Gastrocnemius medialis (tissue), 4 donors: ENCODE results near the gene FFAR2. TPM values are rescaled to one million over a fixed set of nuclear protein-coding genes. Genes with fewer than 3 reads are reported as not detected.
"Not testable (repeated sequence)": the region's sequence is repeated elsewhere in the genome, so short reads cannot be mapped to it uniquely, and the experiment has no call there.

Experiments used
- ATAC-seq, 2 donors: fragments of 150-250 bp; one replicate each; pipeline ENCODE4 v1.9.1; 2016
- DNase-seq, 2 donors: peaks; one replicate each; pipeline ENCODE4 v3.0.0-alpha.2; 2019
- H3K27ac ChIP-seq, 4 donors: fragments of 200-600 bp; sonication (generic); 1 replicate in 1 of 4; 2 replicates in 3 of 4; pipeline ENCODE4 v1.5.1; 2016 to 2018; ENCODE audit warnings: mild to moderate bottlenecking in 2 of 4, moderate library complexity in 1 of 4
- H3K27me3 ChIP-seq, 3 donors: fragments of 200-600 bp; sonication (generic) in 2 of 3; 1 replicate in 1 of 3; 2 replicates in 2 of 3; pipeline versions ENCODE4 v1.5.1 to v1.6.0; 2016 to 2019; ENCODE audit warnings: mild to moderate bottlenecking in 1 of 3, moderate library complexity in 1 of 3
- H3K36me3 ChIP-seq, 2 donors: fragments of 200-600 bp; sonication (generic) in 1 of 2; one replicate each; pipeline ENCODE4 v1.5.1; 2017 to 2018
- H3K4me1 ChIP-seq, 2 donors: fragments of 200-600 bp; sonication (generic) in 1 of 2; one replicate each; pipeline ENCODE4 v1.5.1; 2016 to 2017; ENCODE audit warnings: mild to moderate bottlenecking in 2 of 2
- H3K4me3 ChIP-seq, 4 donors: fragments of 200-600 bp; sonication (generic) in 3 of 4; 1 replicate in 1 of 4; 2 replicates in 3 of 4; pipeline ENCODE4 v1.5.1; 2016 to 2019; ENCODE audit warnings: mild to moderate bottlenecking in 2 of 4
- H3K9me3 ChIP-seq, 3 donors: fragments of 200-600 bp; sonication (generic) in 2 of 3; 1 replicate in 1 of 3; 2 replicates in 2 of 3; pipeline ENCODE4 v1.5.1; 2016 to 2019
- POLR2A ChIP-seq, 2 donors: fragments of 450-650 bp; IDR thresholded peaks; one replicate each; pipeline ENCODE4 v1.6.1; 2017; ENCODE audit warnings: antibody characterized with exemption in 2 of 2, mild to moderate bottlenecking in 2 of 2, moderate library complexity in 2 of 2
- in situ Hi-C, 4 donors: fragments of 200-750 bp; cut with MboI; loops; one replicate each; pipeline versions ENCODE4 v1.15.0 to v1.8.0; 2017; ENCODE audit warnings: low sequenced_read_pairs in 4 of 4
- intact Hi-C: fragments of 100-400 bp; cut with DNase I; formaldehyde crosslinking; loops from one replicate; pipeline ENCODE4 v1.15.1; 2023; ENCODE audit warnings: low total_unique reads
- total RNA-seq, 4 donors: library from RNA; depleted of rRNA; stranded (reverse); fragments of >200 nt; gene quantifications; one replicate each; pipeline versions ENCODE4 v1.1.0 to v1.2.3, GENCODE V29; 2016
- TF ChIP-seq, protein P1 (sequence below), 5 experiments: fragments of 450-650 bp in 3 of 5; fragments of 200-600 bp in 2 of 5; sonication (generic) in 2 of 5; IDR thresholded peaks in 4 of 5; conservative IDR thresholded peaks in 1 of 5; 1 replicate in 4 of 5; 2 replicates in 1 of 5; pipeline ENCODE4 v1.5.1; 2016 to 2019; ENCODE audit warnings: antibody characterized with exemption in 5 of 5, mild to moderate bottlenecking in 3 of 5, moderate library complexity in 3 of 5

Gene FFAR2
- total RNA-seq, 4 donors from 2014 or later, result not detected

DNA sequence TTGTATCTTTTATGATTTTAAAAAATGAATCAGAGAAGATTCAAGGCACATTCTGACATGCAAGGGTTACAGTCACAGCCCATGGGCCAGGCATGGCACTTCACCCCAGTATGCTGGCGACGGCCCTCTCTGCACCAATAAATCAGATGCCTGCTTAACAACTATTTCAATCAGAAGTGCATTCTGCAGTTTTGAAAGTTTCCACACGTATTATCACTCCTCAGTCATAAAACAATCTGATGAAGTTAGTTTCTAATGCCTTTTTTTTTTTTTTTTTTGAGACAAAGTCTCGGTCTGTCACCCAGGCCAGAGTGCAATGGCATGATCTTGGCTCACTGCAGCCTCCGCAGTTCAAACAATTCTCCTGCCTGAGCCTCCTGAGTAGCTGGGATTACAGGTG is 28.3 kb upstream of the FFAR2 start:
- H3K27me3 ChIP-seq, result no peaks in the 10 kb centered on the region
- in situ Hi-C loops (no loop called here), intact Hi-C loops (no loop called here)
- no peak overlapping the region for H3K27ac ChIP-seq
- no peak for TF ChIP-seq POLR2A (IDR thresholded peaks at IDR 0.05)
- TF ChIP-seq, protein P1, sequence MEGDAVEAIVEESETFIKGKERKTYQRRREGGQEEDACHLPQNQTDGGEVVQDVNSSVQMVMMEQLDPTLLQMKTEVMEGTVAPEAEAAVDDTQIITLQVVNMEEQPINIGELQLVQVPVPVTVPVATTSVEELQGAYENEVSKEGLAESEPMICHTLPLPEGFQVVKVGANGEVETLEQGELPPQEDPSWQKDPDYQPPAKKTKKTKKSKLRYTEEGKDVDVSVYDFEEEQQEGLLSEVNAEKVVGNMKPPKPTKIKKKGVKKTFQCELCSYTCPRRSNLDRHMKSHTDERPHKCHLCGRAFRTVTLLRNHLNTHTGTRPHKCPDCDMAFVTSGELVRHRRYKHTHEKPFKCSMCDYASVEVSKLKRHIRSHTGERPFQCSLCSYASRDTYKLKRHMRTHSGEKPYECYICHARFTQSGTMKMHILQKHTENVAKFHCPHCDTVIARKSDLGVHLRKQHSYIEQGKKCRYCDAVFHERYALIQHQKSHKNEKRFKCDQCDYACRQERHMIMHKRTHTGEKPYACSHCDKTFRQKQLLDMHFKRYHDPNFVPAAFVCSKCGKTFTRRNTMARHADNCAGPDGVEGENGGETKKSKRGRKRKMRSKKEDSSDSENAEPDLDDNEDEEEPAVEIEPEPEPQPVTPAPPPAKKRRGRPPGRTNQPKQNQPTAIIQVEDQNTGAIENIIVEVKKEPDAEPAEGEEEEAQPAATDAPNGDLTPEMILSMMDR (IDR thresholded peaks at IDR 0.05 in 4 of 5, conservative IDR thresholded peaks at IDR 0.05 in 1 of 5), result no peak
- no peaks in the 10 kb centered on the region for H3K36me3 ChIP-seq
- no peaks in the 10 kb centered on the region for H3K9me3 ChIP-seq
- no peak for ATAC-seq
- no peaks in the 10 kb centered on the region for H3K4me1 ChIP-seq
- no peak for DNase-seq
- no peak overlapping the region for H3K4me3 ChIP-seq

DNA sequence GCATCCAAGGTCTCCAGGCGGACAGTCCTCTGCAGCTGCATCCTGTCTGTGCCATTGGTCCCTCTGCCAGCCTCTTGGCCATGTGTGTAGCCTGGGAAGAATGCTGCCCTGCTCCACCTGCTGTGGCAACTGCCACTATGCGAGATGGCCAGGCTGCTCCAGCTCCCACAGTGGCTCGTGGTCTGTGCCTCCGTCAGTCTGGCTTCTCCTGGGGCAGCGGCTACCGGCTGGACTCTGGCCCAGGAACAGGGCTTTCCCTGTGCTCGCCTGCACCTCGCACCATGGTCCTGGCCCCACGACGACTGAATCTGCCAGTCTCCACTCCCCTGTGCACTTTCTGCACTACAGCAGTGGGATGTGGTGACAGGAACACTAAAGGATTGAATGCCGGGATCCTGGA is 26.7 kb upstream of the FFAR2 start:
- Histone ChIP-seq H3K27ac (no peak overlapping the region), H3K4me3 (no peak overlapping the region), H3K27me3 (no peaks in the 10 kb centered on the region), H3K4me1 (no peaks in the 10 kb centered on the region), H3K9me3 (no peaks in the 10 kb centered on the region), H3K36me3 (no peaks in the 10 kb centered on the region)
- no peak for ATAC-seq
- no peak for DNase-seq
- intact Hi-C loops, result no loop called here
- in situ Hi-C loops, result no loop called here
- TF ChIP-seq, protein P1 (IDR thresholded peaks at IDR 0.05 in 4 of 5, conservative IDR thresholded peaks at IDR 0.05 in 1 of 5), result no peak
- TF ChIP-seq POLR2A (IDR thresholded peaks at IDR 0.05), result no peak

- H3K27ac ChIP-seq, H3K27me3 ChIP-seq, in situ Hi-C loops, H3K4me1 ChIP-seq, H3K36me3 ChIP-seq, intact Hi-C loops, DNase-seq, H3K4me3 ChIP-seq, H3K9me3 ChIP-seq, ATAC-seq: not testable (repeated sequence)
These were observed 24.7 kb upstream of the FFAR2 start for GRCh38 chr19:35423406-35423805.

DNA sequence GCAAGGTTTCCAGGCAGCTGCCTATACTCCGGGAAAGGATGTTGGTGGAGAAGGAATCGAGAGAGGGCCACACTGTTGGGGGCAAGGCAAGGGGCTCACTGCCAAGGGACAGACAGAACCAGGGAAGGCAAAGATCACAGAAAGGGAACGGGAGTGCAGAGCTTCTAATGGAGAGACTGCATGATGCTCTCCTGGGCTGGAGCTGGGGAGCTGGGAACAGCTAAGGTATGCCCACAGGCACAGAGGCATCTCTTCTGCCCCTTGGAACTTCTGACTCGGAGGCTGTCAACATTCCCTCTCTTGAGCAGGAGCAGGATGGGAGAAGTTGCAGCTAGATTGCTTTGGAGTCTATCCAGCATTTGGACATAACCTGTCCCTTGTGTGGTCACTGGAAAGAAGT is 22.4 kb upstream of the FFAR2 start:
- Histone ChIP-seq H3K27me3 (no peaks in the 10 kb centered on the region), H3K36me3 (no peaks in the 10 kb centered on the region), H3K4me1 (no peaks in the 10 kb centered on the region), H3K27ac (no peak overlapping the region), H3K4me3 (no peak overlapping the region), H3K9me3 (no peaks in the 10 kb centered on the region)
- intact Hi-C loops, result no loop called here
- in situ Hi-C loops, result no loop called here
- DNase-seq, result no peak
- TF ChIP-seq POLR2A (IDR thresholded peaks at IDR 0.05), result no peak
- TF ChIP-seq, protein P1 (IDR thresholded peaks at IDR 0.05 in 4 of 5, conservative IDR thresholded peaks at IDR 0.05 in 1 of 5), result no peak
- ATAC-seq, result no peak

DNA sequence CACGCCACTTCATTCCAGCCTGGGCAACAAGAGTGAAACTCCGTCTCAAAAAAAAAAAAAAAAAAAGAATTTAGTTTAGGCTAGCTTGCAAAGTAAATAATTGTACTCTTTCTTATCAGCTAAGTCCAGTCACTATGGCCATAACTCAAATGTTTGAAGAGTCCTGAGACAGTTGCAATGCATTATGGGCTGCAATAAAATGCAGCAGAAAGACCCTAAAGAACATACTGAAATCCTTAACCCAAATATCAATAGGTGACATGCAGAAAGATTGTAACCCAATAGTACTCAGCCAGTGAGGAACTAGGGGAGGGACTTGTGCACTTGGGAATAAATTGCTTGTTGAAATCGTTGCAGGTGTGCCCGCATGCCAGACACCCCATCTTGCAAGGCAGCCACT is 20.9 kb upstream of the FFAR2 start:
- Histone ChIP-seq H3K36me3 (no peaks in the 10 kb centered on the region), H3K4me3 (no peak overlapping the region), H3K9me3 (no peaks in the 10 kb centered on the region), H3K27ac (no peak overlapping the region), H3K4me1 (no peaks in the 10 kb centered on the region), H3K27me3 (no peaks in the 10 kb centered on the region)
- ATAC-seq (no peak), DNase-seq (no peak)
- TF ChIP-seq, protein P1 (IDR thresholded peaks at IDR 0.05 in 4 of 5, conservative IDR thresholded peaks at IDR 0.05 in 1 of 5), result no peak
- no peak for TF ChIP-seq POLR2A (IDR thresholded peaks at IDR 0.05)
- in situ Hi-C loops, result no loop called here
- intact Hi-C loops, result no loop called here
